ENCODE measurements around the gene ADSL. TPM values are rescaled to one million over a fixed set of nuclear protein-coding genes. Genes with fewer than 3 reads are reported as not detected.

Gene ADSL
- total and polyA plus RNA-seq, 4 donors, result 19.4 to 54.5 (median 39.8) TPM

DNA sequence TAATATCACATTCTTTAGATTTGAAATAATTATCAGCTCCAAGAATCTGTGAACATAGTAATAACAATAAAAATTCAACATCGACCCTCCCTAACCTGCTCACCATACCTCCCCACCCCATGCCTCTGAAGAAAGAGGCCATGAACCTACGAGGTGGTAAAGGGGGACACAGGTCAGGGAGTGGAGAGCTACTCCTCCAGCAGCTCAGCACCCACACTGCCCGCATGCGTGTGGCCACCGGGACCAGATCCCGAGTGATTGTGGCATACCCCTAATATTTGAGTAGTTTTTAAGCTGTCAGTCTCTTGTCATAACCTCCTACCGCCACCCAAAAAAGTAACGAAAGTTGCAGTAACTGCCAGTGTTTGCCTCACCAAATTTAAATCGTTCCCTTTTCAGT, 16.8 kb upstream of the ADSL start:
- DNase-seq (ENCODE audit: low spot score), result no peak
- Histone ChIP-seq H3K27ac (ENCODE audit: low read depth in 1 of 2, low read length in 2 of 2) (no peak overlapping the region), H3K4me3 (ENCODE audit: low read depth in 1 of 3, low read length in 3 of 3) (no peak overlapping the region), H3K27me3 (ENCODE audit: control insufficient read depth in 4 of 4, insufficient read depth in 4 of 4, low read length in 3 of 4) (no peaks in the 10 kb centered on the region), H3K4me1 (ENCODE audit: control insufficient read depth in 4 of 4, insufficient read depth in 4 of 4, low read length in 3 of 4) (no peaks in the 10 kb centered on the region), H3K9me3 (ENCODE audit: control insufficient read depth in 4 of 4, low read length in 3 of 4) (no peaks in the 10 kb centered on the region), H3K36me3 (ENCODE audit: control insufficient read depth in 4 of 4, insufficient read depth in 3 of 4, low read depth in 1 of 4, low read length in 3 of 4) (peaks cover 0 to 21% (median 12%) of the 10 kb centered on the region in 4 donors), H3K9ac (ENCODE audit: low read depth in 1 of 2, low read length in 2 of 2) (no peak overlapping the region)
- WGBS, result 91% methylated on average over 9 of the region's 9 CpGs
- TF ChIP-seq NR2F2 (IDR thresholded peaks at IDR 0.05), result no peak
- no peak for TF ChIP-seq GABPA (IDR thresholded peaks at IDR 0.05 in 1 of 2, conservative IDR thresholded peaks at IDR 0.05 in 1 of 2)
- TF ChIP-seq, protein P1, sequence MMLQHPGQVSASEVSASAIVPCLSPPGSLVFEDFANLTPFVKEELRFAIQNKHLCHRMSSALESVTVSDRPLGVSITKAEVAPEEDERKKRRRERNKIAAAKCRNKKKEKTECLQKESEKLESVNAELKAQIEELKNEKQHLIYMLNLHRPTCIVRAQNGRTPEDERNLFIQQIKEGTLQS (IDR thresholded peaks at IDR 0.05), result no peak

DNA sequence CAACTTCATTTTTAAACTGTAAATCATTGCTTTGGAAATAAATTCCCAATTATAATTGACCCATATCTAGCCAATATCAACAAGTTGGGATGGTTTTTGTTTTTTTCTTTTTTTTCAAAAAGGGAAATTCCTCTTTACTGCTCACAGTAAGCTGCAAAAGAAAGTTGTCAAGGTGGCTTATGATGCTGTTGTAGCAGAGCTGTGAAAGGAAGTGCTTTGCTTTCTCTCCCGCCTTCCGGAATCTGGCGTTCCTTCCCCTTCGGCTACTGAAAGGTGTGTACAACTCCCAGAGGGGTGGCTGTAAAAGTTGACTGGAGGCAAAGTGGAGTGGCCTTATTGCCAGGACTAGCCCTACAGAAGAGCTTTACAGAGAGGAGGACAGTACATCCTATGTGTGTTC, 16.2 kb upstream of the ADSL start:
- no peak for DNase-seq (ENCODE audit: low spot score)
- no peaks in the 10 kb centered on the region for H3K27me3 ChIP-seq (ENCODE audit: control insufficient read depth in 4 of 4, insufficient read depth in 4 of 4, low read length in 3 of 4)
- H3K9ac ChIP-seq (ENCODE audit: low read depth in 1 of 2, low read length in 2 of 2), result no peak overlapping the region
- WGBS, result 94% methylated on average over 4 of the region's 4 CpGs
- no peaks in the 10 kb centered on the region for H3K9me3 ChIP-seq (ENCODE audit: control insufficient read depth in 4 of 4, low read length in 3 of 4)
- H3K36me3 ChIP-seq (ENCODE audit: control insufficient read depth in 4 of 4, insufficient read depth in 3 of 4, low read depth in 1 of 4, low read length in 3 of 4), result peaks cover 0 to 15% (median 7%) of the 10 kb centered on the region in 4 donors
- H3K4me1 ChIP-seq (ENCODE audit: control insufficient read depth in 4 of 4, insufficient read depth in 4 of 4, low read length in 3 of 4), result no peaks in the 10 kb centered on the region
- TF ChIP-seq JUND (IDR thresholded peaks at IDR 0.05) (no peak), HNF4G (IDR thresholded peaks at IDR 0.05) (no peak), HNF4A (conservative IDR thresholded peaks at IDR 0.05) (no peak), YY1 (IDR thresholded peaks at IDR 0.05) (no peak), SP1 (IDR thresholded peaks at IDR 0.05) (no peak), EGR1 (IDR thresholded peaks at IDR 0.05; ENCODE audit: low read depth in 2 of 2) (no peak), GABPA (IDR thresholded peaks at IDR 0.05 in 1 of 2, conservative IDR thresholded peaks at IDR 0.05 in 1 of 2) (no peak), TAF1 (conservative IDR thresholded peaks at IDR 0.05) (no peak), NR2F2 (IDR thresholded peaks at IDR 0.05) (no peak)
- TF ChIP-seq, protein P2, sequence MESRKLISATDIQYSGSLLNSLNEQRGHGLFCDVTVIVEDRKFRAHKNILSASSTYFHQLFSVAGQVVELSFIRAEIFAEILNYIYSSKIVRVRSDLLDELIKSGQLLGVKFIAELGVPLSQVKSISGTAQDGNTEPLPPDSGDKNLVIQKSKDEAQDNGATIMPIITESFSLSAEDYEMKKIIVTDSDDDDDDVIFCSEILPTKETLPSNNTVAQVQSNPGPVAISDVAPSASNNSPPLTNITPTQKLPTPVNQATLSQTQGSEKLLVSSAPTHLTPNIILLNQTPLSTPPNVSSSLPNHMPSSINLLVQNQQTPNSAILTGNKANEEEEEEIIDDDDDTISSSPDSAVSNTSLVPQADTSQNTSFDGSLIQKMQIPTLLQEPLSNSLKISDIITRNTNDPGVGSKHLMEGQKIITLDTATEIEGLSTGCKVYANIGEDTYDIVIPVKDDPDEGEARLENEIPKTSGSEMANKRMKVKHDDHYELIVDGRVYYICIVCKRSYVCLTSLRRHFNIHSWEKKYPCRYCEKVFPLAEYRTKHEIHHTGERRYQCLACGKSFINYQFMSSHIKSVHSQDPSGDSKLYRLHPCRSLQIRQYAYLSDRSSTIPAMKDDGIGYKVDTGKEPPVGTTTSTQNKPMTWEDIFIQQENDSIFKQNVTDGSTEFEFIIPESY (IDR thresholded peaks at IDR 0.05), result no peak
- TF ChIP-seq, protein P1 (IDR thresholded peaks at IDR 0.05), result no peak
- no peak overlapping the region for H3K27ac ChIP-seq (ENCODE audit: low read depth in 1 of 2, low read length in 2 of 2)
- H3K4me3 ChIP-seq (ENCODE audit: low read depth in 1 of 3, low read length in 3 of 3), result no peak overlapping the region

DNA sequence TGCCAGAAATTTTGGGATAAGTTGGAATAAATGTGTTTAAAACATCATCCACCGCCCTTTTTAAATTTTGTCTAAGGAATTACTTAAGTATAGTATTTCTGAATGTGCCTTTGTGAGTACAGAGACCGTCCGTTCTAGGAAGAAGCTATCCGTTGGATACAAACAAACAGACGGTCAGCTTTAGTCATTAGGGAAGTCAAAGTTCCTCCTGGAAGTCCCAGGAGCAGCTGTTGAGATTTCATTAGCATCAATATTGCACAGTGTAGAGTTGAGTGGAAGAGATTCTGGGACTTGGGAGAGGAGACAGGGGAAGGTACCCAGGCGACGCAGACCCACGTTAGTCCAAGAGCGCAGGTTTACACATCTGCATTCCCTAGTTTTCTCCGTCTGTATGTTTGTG, 15.7 kb upstream of the ADSL start:
- no peak for DNase-seq (ENCODE audit: low spot score)
- Histone ChIP-seq H3K4me1 (ENCODE audit: control insufficient read depth in 4 of 4, insufficient read depth in 4 of 4, low read length in 3 of 4) (no peaks in the 10 kb centered on the region), H3K27me3 (ENCODE audit: control insufficient read depth in 4 of 4, insufficient read depth in 4 of 4, low read length in 3 of 4) (no peaks in the 10 kb centered on the region), H3K36me3 (ENCODE audit: control insufficient read depth in 4 of 4, insufficient read depth in 3 of 4, low read depth in 1 of 4, low read length in 3 of 4) (peaks cover 0 to 11% (median 5%) of the 10 kb centered on the region in 4 donors), H3K9ac (ENCODE audit: low read depth in 1 of 2, low read length in 2 of 2) (no peak overlapping the region), H3K4me3 (ENCODE audit: low read depth in 1 of 3, low read length in 3 of 3) (no peak overlapping the region), H3K27ac (ENCODE audit: low read depth in 1 of 2, low read length in 2 of 2) (no peak overlapping the region), H3K9me3 (ENCODE audit: control insufficient read depth in 4 of 4, low read length in 3 of 4) (no peaks in the 10 kb centered on the region)
- 90% methylated on average over 10 of the region's 10 CpGs for WGBS
- TF ChIP-seq TAF1 (conservative IDR thresholded peaks at IDR 0.05), result no peak
- no peak for TF ChIP-seq HNF4A (conservative IDR thresholded peaks at IDR 0.05)
- no peak for TF ChIP-seq FOXA2 (IDR thresholded peaks at IDR 0.05)
- TF ChIP-seq, protein P3, sequence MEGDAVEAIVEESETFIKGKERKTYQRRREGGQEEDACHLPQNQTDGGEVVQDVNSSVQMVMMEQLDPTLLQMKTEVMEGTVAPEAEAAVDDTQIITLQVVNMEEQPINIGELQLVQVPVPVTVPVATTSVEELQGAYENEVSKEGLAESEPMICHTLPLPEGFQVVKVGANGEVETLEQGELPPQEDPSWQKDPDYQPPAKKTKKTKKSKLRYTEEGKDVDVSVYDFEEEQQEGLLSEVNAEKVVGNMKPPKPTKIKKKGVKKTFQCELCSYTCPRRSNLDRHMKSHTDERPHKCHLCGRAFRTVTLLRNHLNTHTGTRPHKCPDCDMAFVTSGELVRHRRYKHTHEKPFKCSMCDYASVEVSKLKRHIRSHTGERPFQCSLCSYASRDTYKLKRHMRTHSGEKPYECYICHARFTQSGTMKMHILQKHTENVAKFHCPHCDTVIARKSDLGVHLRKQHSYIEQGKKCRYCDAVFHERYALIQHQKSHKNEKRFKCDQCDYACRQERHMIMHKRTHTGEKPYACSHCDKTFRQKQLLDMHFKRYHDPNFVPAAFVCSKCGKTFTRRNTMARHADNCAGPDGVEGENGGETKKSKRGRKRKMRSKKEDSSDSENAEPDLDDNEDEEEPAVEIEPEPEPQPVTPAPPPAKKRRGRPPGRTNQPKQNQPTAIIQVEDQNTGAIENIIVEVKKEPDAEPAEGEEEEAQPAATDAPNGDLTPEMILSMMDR (IDR thresholded peaks at IDR 0.05; ENCODE audit: low read depth, low read length, missing input control), result no peak
- TF ChIP-seq SP1 (IDR thresholded peaks at IDR 0.05), result no peak
- TF ChIP-seq, protein P4, sequence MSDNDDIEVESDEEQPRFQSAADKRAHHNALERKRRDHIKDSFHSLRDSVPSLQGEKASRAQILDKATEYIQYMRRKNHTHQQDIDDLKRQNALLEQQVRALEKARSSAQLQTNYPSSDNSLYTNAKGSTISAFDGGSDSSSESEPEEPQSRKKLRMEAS (IDR thresholded peaks at IDR 0.05), result no peak
- TF ChIP-seq, protein P1 (IDR thresholded peaks at IDR 0.05), result no peak
- TF ChIP-seq HNF4G (IDR thresholded peaks at IDR 0.05), result no peak
- no peak for TF ChIP-seq RAD21 (IDR thresholded peaks at IDR 0.05)
- no peak for TF ChIP-seq GABPA (IDR thresholded peaks at IDR 0.05 in 1 of 2, conservative IDR thresholded peaks at IDR 0.05 in 1 of 2)
- no peak for TF ChIP-seq NR2F2 (IDR thresholded peaks at IDR 0.05)
- TF ChIP-seq, protein P2 (IDR thresholded peaks at IDR 0.05), result no peak
- TF ChIP-seq FOXA1 (IDR thresholded peaks at IDR 0.05), result no peak
- TF ChIP-seq EGR1 (IDR thresholded peaks at IDR 0.05; ENCODE audit: low read depth in 2 of 2), result no peak

Measured in liver (tissue), 9 donors.